Ectodermal cell (in vitro differentiated cells): ENCODE measurements around the gene RAP1B.

ENCODE experiments used
- H3K27ac ChIP-seq: 2 replicates; pipeline ENCODE4 v1.7.0; 2013; ENCODE audit warnings: mild to moderate bottlenecking, low read depth, low read length; ENCODE audit not compliant: insufficient read depth, poor library complexity, severe bottlenecking
- H3K27me3 ChIP-seq: 2 replicates; pipeline ENCODE4 v1.7.0; 2013; ENCODE audit warnings: mild to moderate bottlenecking, low read length; ENCODE audit not compliant: insufficient read depth, control insufficient read depth, poor library complexity, severe bottlenecking
- H3K36me3 ChIP-seq: one replicate; pipeline ENCODE4 v1.7.0; 2013; ENCODE audit warnings: low read length; ENCODE audit not compliant: control insufficient read depth, insufficient read depth
- H3K4me1 ChIP-seq: one replicate; pipeline ENCODE4 v1.7.0; 2013; ENCODE audit warnings: low read length; ENCODE audit not compliant: control insufficient read depth, insufficient read depth
- H3K4me3 ChIP-seq: 2 replicates; pipeline ENCODE4 v1.7.0; 2013; ENCODE audit warnings: low read depth, low read length, control low read depth; ENCODE audit not compliant: insufficient read depth
- H3K9me3 ChIP-seq: 2 replicates; pipeline ENCODE4 v1.7.0; 2013; ENCODE audit warnings: mild to moderate bottlenecking, low read length, moderate library complexity; ENCODE audit not compliant: control insufficient read depth
- WGBS, 2 experiments: methylation state at CpG; one replicate each; pipeline ENCODE4 v1.1.7; 2013; ENCODE audit warnings: missing lambda C conversion rate in 2 of 2; 5-methylcytosine and 5-hydroxymethylcytosine counted together

RAP1B gene

GRCh38 chr12:68686262-68686594, 75.5 kb downstream of the RAP1B start:
- Histone ChIP-seq H3K4me1 (no peaks in the 10 kb centered on the region), H3K9me3 (no peaks in the 10 kb centered on the region), H3K27me3 (no peaks in the 10 kb centered on the region), H3K36me3 (peaks cover 7% of the 10 kb centered on the region), H3K4me3 (peak overlapping the region; percentile 93), H3K27ac (peak overlapping the region; percentile 67)
- 75 to 84% methylated on average over 3 of the region's 3 CpGs for WGBS, 2 experiments

GRCh38 chr12:68686595-68687521, 76.2 kb downstream of the RAP1B start, which contains the start of gene NUP107:
NUP107 (plus strand) TSS chr12:68686978; CDS start chr12:68687066, 88 bp downstream.
- no peaks in the 10 kb centered on the region for H3K27me3 ChIP-seq
- 1% methylated on average over 44 of the region's 44 CpGs for whole genome bisulfite sequencing, 2 experiments
- peaks cover 13% of the 10 kb centered on the region for H3K36me3 ChIP-seq
- H3K27ac ChIP-seq, result peak within 1 kb of the TSS; percentile 67
- H3K4me3 ChIP-seq, result peak within 1 kb of the TSS; percentile 93
- H3K9me3 ChIP-seq, result no peaks in the 10 kb centered on the region
- H3K4me1 ChIP-seq, result no peaks in the 10 kb centered on the region

- H3K27ac ChIP-seq, result no peak overlapping the region
- H3K4me1 ChIP-seq, result no peaks in the 10 kb centered on the region
- peaks cover 43% of the 10 kb centered on the region for H3K36me3 ChIP-seq
- H3K27me3 ChIP-seq, result no peaks in the 10 kb centered on the region
- H3K9me3 ChIP-seq, result no peaks in the 10 kb centered on the region
- H3K4me3 ChIP-seq, result no peak overlapping the region
These were observed 84.8 kb downstream of the RAP1B start for GRCh38 chr12:68695454-68695853.

GRCh38 chr12:68699486-68699885, 88.8 kb downstream of the RAP1B start:
- H3K27ac ChIP-seq, result no peak overlapping the region
- H3K9me3 ChIP-seq, result no peaks in the 10 kb centered on the region
- H3K4me1 ChIP-seq, result no peaks in the 10 kb centered on the region
- H3K36me3 ChIP-seq, result peaks cover 23% of the 10 kb centered on the region
- 94% methylated on average over 1 of the region's 1 CpG for WGBS, 2 experiments
- H3K4me3 ChIP-seq, result no peak overlapping the region
- no peaks in the 10 kb centered on the region for H3K27me3 ChIP-seq
